HG03103 (cell line): ENCODE results near the gene SLC22A17.

ENCODE experiments used
- ATAC-seq: cut with Tn5 transposase; IDR thresholded peaks from one replicate; pipeline ENCODE4 v1.9.1; 2021; ENCODE audit warnings: low read depth; ENCODE audit not compliant: unreplicated experiment

SLC22A17 gene

DNA sequence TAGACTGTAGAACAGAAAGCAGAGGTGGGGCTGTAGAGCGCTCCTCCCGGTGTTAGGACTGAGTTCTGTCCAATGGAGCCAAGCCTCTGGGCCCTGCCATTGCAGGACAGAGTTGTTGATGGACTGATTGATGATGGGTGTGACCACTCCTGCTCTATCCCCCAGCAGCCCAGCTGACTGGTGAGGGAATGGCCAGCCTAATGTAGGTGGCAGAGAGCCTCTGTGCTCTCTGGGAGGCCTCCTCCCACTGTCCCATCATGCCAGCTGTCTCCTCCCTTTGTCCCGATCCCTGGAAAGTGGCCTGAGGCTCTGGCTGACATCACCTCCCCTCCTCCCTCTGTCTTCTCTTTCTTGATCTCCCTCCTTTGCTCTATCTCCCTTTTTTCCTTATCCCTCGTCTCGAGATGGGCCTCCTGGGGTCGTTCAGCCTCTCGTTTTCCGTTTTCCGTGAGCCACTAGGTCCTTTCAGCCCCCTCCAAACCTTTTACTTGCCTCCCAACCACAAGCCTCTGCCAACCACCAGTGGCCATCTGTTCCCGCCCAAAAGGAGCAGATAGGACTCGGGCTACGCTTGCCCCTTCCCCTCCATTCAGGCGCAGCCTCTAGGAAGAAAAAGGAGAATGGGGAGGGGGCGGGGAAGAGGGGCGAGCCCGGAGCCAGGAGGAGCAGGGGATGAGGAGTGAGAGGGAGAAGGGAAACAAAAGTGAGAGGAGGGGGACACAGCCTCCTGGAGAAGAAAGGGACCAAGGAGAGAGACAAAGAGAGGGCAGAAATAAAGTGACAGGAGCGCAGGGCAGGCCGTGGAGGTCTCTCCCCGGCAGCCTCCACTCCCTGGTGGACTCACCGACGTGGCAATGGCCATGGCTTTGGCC is 11.7 kb upstream of the SLC22A17 start:
- no peak for ATAC-seq

- ATAC-seq = no peak
These were observed 9.5 kb upstream of the SLC22A17 start for GRCh38 chr14:23362200-23362599.

DNA sequence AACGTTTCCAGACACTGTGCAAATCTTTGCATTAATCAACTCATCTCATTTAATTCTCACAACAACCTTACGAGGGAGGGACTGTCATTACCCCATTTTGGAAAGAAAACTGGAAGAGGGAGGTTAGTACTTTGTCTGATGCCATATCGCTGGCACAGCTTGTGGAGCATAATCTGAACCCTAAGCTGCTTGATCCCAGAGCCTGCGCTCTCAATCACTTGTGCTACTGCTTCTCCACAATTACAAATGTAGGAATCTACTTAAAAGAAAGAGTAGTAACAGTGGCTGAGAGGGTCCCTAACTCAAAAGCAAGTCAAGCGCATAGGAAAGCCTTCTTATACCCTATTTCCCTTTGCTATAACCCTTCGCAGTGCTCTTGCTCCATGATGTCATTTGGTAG is 9.1 kb upstream of the SLC22A17 start:
- ATAC-seq = no peak

- no peak for ATAC-seq
These were observed 8.6 kb upstream of the SLC22A17 start for GRCh38 chr14:23361320-23361719.

GRCh38 chr14:23360496-23360895 is 7.8 kb upstream of the SLC22A17 start:
- no peak for ATAC-seq

DNA sequence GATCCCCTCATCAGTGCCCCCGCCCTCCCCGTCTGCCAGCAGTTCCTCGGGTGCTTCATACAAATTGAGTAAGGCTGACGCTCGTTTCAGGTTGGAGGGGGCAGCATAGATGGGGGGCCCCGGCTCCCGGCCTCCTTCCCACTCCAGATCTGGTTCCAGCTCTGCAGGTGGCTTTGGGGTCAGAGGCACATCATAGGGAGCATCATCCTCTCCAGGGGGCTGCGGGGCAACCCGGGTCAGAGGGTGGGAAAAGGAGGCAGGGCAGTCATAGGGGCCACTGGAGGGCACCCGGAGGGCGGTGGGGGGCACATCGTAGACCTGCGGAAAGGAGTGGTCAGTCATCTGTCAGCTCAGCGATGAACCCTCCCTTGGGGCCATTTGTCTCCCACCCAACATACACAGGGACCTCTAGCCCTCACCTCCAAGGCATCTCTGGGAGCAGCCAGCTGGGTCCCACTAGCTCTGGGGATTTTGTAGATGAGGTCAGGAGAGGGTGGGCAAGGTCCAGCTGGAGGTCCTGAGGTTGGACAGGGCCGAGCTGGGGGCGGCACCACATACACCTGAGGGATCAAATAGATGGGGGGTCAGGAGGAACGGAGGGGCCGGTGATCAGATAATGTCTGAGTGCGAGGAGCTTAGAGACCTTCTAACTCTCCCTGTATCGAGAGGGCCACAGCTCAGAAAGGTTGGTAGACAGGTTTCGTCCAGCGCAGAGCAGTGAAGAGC is 7.2 kb upstream of the SLC22A17 start:
- no peak for ATAC-seq

GRCh38 chr14:23359167-23359626 is 6.5 kb upstream of the SLC22A17 start:
- no peak for ATAC-seq

DNA sequence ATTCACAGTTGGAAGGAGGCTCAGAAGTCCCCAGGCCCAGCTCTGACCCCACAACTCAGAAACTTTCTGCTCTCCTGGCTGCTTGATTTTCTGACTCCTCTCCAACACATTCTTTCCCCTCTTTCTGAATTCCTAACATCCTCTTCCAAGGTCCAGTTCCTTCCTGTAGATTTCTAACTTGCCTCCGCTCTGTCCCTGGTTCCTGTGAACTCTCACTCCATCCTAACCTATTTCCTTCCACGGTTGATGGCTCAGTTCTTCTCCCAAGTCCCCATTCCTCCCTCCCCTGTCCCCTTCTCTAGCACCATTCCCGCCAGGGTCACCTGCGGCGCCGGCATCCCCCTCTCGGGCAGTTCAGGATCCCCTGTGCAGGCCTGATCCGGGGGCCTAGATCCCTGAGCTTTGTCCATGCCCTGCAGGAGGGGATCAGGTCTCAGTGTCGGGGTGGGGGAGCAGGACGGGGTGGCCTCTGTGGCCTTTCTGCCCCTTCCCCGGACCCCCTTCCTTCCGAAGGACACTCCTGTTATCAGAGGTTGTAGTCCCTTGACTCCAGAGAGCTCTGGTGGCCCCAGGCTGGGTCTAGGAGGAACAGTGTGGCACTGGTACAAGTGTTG is 6.0 kb upstream of the SLC22A17 start:
- no peak for ATAC-seq

DNA sequence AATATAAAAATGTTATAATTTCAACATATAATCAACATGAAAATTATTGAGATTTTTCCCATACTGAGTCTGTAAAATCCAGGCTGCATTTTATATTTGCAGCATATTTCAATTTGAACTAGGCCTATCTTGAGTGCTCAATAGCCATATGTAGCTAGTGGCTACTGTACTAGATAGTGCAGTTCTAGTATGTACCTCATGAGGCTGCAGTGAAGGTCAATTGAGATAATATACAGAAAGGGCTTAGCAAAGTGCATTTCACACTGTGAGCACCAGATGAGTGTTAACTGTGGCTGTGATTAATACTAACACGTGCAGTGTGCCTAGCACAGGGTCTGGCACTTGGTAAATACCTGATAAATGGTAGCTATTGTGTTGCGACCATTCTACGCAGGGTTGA is 5.4 kb upstream of the SLC22A17 start:
- no peak for ATAC-seq

DNA sequence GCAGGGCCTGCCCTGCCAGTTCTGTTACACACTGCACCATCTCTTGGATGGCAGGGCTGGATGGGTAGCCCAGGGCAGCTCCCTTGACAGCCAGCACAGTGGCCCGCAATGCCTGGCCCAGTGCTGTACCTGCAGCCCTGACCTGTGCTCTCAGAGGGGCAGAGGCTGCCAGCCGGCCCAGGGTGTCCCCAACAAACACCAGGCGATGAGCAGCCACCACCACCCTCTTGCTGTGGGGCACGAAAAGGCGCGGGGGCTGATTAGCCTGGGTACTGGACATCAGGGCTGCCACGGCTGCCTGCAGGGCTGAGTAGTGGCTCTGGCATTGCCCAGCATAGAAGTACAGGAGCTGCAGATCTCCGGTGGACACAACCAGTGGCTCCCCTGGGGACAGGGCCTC is 4.6 kb upstream of the SLC22A17 start:
- ATAC-seq = no peak

- ATAC-seq = no peak
These were observed 4.0 kb upstream of the SLC22A17 start for GRCh38 chr14:23356662-23357061.

DNA sequence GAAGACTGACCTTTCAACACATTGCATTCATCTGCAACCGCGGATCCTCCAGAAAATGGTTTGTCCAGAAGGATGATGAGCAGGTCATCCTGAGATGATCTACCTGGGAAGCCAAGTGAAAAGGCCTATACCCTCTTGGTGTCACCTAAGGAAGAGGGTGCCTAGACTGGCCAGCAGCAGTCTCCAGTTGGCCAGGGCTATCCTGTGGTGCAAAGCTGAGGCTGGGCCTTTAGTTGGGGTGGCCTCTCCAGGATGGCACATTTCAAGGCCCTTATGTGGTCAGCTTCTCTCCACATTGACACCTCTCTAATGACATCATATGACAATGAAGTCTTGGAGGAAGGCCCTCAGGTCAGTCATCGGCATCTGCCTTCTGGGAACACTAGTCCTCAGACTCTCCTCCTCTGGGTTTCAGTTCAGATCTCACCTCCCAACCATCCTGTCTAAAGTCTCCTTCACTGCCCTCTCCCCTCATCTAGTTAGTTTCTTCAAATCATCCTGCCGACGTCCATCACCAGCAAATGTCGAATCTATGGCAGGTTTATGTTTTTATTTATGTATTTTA is 3.3 kb upstream of the SLC22A17 start:
- no peak for ATAC-seq

GRCh38 chr14:23354990-23355389 is 2.3 kb upstream of the SLC22A17 start:
- ATAC-seq = no peak

GRCh38 chr14:23353433-23353780 is 720 bp upstream of the SLC22A17 start:
- ATAC-seq = no peak

GRCh38 chr14:23351681-23352505 is 794 bp downstream of the SLC22A17 start:
- ATAC-seq = no peak

GRCh38 chr14:23349156-23349845 is 3.4 kb downstream of the SLC22A17 start:
- no peak for ATAC-seq

DNA sequence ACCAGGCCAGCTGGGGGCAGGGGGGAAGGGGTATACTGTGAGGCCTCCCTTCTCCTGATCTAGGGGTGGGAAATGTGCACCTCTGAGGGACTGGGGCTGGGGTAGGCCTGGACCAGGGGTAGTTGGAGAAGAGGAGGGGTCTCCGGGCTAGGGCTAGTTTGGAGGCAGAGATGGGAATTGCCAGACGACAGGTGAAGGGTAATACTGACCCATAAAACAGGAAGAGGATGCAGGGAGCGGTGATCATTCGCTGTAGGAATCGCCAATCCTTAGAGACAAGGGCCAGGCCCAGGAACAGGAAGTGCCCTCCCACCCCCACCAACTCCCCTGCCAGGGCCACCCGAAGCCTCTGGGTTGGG is 4.4 kb downstream of the SLC22A17 start:
- ATAC-seq = no peak

GRCh38 chr14:23347406-23348296 is 5.0 kb downstream of the SLC22A17 start:
- no peak for ATAC-seq
